Measurements from ENCODE around the gene SLC4A1AP.
"Not testable (repeated sequence)": the region's sequence is repeated elsewhere in the genome, so short reads cannot be mapped to it uniquely, and the experiment has no call there.

Gene SLC4A1AP

GRCh38 chr2:27652790-27653189 lies 10.9 kb upstream of the SLC4A1AP start:
- DNase-seq, result no peak

GRCh38 chr2:27653397-27653796 lies 10.3 kb upstream of the SLC4A1AP start:
- DNase-seq, result no peak

- no peak for DNase-seq
Measured at GRCh38 chr2:27655155-27655951, 8.3 kb upstream of the SLC4A1AP start.

GRCh38 chr2:27661371-27661770 lies 2.3 kb upstream of the SLC4A1AP start:
- DNase-seq, result no peak

- DNase-seq, result no peak
Measured at GRCh38 chr2:27664154-27664574, 475 bp downstream of the SLC4A1AP start.

GRCh38 chr2:27664622-27665363 lies 1.1 kb downstream of the SLC4A1AP start:
- peak; percentile 16 for DNase-seq

GRCh38 chr2:27667446-27667845 lies 3.8 kb downstream of the SLC4A1AP start:
- DNase-seq, result no peak

- no peak for DNase-seq
Measured at GRCh38 chr2:27671235-27671634, 7.5 kb downstream of the SLC4A1AP start.

- no peak for DNase-seq
Measured at GRCh38 chr2:27672723-27673486, 9.2 kb downstream of the SLC4A1AP start.

- DNase-seq, result no peak
Measured at GRCh38 chr2:27680571-27680970, 16.9 kb downstream of the SLC4A1AP start.

- DNase-seq, result no peak
Measured at GRCh38 chr2:27681841-27682240, 18.2 kb downstream of the SLC4A1AP start.

- peak; percentile 72 for DNase-seq
Measured at GRCh38 chr2:27682334-27682771, 18.7 kb downstream of the SLC4A1AP start.

- peak; percentile 85 for DNase-seq
Measured at GRCh38 chr2:27683390-27684071, 19.8 kb downstream of the SLC4A1AP start.

- not testable (repeated sequence) for DNase-seq
Measured at GRCh38 chr2:27685006-27685405, 21.3 kb downstream of the SLC4A1AP start.

GRCh38 chr2:27685577-27685976 lies 21.9 kb downstream of the SLC4A1AP start:
- DNase-seq, result no peak

GRCh38 chr2:27687232-27687631 lies 23.5 kb downstream of the SLC4A1AP start:
- DNase-seq, result no peak

- DNase-seq, result no peak
Measured at GRCh38 chr2:27689424-27689823, 25.7 kb downstream of the SLC4A1AP start.

GRCh38 chr2:27690052-27690451 lies 26.4 kb downstream of the SLC4A1AP start:
- no peak for DNase-seq

GRCh38 chr2:27697660-27698059 lies 34.0 kb downstream of the SLC4A1AP start:
- DNase-seq, result no peak

GRCh38 chr2:27701676-27702075 lies 38.0 kb downstream of the SLC4A1AP start:
- DNase-seq, result no peak

GRCh38 chr2:27702302-27702701 lies 38.6 kb downstream of the SLC4A1AP start:
- DNase-seq, result no peak

- peak; percentile 80 for DNase-seq
Measured at GRCh38 chr2:27703638-27704341, 40.1 kb downstream of the SLC4A1AP start.

All from MV-4-11 (cell line).